SH-SY5Y (cell line): ENCODE results near the gene ACOT11.

Experiments
- GATA2 ChIP-seq: IDR thresholded peaks from 2 replicates; pipeline ENCODE4 v1.6.1; 2011; ENCODE audit warnings: mild to moderate bottlenecking, low read depth, low read length
- GATA3 ChIP-seq: IDR thresholded peaks from 2 replicates; pipeline ENCODE4 v1.6.1; 2011; ENCODE audit warnings: low read depth, mild to moderate bottlenecking, low read length, moderate library complexity

The ACOT11 gene

DNA sequence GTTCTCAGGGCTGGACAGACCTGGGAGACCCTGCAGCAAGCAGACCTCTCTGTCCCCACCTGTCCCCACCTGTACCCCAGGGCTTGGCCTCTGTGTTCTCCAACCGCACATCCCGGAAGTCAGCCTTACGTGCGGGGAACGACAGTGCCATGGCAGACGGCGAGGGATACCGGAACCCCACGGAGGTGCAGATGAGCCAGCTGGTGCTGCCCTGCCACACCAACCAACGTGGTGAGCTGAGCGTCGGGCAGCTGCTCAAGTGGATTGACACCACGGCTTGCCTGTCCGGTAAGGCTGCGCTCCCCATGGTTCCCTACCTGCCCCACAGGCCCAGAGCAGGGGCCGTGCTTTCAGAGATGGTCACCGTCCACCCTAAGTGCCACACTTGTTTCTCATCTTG lies 36.5 kb downstream of the ACOT11 start:
- TF ChIP-seq GATA3 (no peak), GATA2 (no peak)

DNA sequence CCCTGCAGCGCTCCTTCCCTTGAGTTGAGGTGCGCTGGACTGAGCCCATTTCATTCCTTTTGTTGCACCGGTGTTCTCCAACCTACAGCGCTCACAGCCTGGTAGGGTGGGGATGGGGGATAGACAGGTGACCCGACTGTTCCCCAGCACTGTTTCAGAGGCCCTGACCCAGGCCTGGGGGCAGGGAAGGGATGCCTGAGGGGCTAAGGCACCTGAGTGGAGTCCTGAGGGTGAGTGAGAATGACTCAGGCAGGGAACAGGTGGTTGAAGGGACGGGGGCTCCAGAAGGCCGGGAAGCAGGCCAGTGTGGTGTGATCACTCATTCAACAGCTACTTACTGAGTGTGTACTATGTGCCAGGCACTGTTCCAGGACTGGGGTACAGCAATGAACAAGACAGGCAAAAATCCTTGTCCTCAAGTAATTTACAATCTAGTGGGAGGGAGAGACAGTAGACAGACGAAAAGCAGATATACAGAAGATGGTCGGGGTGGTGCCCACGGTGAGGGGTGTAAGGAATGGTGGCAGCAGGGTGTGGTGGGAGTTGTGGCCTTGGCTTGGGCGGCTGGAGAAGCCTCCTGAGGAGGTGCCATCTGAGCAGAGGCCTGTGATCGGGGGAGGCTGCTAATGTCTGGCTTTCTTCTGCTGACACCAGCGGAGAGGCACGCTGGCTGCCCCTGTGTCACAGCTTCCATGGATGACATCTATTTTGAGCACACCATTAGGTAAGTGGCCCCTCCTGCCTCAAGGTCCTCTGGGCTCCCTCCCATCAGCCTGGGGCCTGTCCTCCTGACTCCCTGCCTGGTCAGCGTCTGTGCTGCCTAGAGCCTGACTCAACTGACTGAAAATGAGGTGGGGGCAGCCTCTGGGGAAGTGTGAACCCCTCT lies 37.4 kb downstream of the ACOT11 start:
- no peak for TF ChIP-seq GATA3
- TF ChIP-seq GATA2: no peak

DNA sequence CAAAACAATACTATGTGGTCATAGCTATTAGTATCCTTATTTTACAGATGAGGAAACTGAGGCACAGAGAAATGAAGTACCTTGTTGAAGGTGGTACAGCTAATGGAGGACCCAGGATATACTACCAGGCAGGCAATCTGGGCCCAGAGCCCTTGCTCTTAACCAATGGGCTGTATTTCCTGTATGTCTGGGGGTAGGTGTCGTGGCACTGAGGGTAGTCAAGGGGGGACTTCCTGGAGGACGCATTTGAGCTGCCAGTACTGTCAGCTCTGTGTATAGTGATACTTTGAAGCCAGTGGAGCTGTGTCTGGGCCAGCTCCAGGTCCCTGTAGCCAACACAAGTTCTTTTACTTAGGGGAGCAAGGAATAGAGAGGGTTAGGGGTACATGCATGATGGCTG lies 40.3 kb downstream of the ACOT11 start:
- TF ChIP-seq GATA3 (no peak), GATA2 (no peak)

DNA sequence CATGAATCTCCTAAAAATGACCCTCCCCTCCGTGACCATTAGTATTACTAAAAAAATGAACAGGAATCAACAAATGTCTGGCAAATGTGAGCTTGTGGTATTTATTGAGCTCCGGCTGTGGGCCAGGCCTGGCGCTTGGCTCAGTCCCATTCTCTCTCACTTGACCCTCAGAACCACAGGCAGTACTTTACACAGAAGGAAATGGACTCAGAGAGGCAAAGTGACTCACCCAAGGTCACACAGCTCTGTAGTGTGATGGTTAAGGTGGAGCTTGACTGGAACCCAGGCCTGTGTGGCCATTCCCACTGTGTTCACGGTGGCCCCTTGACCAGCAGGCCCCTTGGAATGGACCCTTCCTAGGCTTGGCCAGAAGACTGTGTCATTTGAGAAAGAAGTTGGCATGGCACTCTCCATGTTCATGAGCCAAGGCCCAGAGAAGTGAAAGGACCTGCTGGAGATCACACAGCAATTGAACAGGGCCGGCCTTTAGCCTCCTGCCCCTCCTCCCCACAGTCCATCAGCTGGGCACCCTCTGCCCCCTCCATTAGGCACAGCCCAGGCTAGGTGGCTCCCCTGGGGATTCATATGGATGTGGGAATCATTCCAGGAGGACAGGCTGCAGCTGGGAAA lies 43.2 kb downstream of the ACOT11 start:
- TF ChIP-seq GATA3 (no peak), GATA2 (no peak)

DNA sequence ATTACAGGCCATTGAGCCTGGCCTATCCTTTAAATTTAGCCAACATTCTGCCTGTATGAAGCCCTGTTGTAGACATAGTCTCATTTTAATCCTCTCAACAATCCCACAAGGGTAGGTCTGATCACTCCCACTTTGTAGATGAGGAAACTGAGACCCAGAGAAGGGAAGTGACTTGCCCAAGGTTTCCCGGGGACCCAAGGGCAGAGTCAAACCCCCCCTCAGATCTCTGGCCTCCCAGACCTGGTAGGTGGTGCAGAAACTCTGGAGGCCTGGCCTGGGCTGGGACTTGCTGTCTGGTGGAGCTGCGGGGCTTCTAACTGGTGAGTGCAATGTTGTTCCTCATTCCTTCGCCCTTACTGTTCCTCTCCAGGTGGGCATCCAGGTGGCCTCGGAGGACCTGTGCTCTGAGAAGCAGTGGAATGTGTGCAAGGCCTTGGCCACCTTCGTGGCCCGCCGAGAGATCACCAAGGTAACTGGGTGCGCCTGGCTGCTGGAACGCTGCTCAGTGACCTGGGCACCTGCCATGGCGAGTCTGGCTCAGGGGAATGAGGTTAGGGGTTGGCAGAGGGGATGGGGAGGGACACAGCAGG lies 45.6 kb downstream of the ACOT11 start:
- no peak for TF ChIP-seq GATA3
- TF ChIP-seq GATA2: no peak

DNA sequence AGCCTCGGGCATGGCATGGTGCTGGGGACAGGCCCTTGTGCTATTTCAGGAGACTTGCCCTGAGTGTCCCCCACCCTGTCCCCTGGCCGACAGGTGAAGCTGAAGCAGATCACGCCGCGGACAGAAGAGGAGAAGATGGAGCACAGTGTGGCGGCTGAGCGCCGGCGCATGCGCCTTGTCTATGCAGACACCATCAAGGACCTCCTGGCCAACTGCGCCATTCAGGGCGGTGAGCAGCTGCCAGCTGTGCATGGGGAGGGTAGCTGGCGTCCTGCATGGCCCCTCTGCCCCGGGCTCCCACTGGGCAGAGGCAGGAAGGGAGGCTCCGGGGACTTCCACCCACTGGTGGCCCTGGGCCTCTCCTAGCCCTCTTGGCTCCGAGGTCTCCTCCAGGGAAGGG lies 46.4 kb downstream of the ACOT11 start:
- TF ChIP-seq GATA2 (no peak), GATA3 (no peak)

DNA sequence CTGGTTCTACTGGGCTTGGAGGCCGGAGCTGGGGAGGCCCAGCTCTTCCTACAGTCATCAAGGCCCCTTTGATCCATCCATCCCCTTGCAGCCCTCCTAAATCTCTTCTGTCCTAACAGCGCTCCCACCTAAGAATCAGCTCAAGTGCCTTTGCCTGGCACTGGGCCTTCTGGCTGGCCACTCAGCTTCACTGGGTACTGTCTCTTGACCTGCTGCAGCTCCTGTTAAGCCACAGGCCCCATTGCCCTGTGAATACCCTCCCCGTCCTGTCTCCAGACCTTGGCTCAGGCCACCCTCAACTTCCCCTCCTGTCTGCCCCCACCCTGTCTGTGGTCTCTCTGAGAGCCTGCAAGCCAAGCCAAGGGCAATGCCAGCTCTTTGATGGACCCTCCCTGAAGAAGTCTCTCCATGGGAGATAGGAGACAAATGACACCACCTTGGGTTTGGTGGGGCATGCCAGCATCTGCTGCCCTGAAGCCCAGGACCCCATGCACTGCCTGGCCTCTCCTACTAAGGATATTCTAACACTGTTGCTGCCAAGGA lies 48.0 kb downstream of the ACOT11 start:
- no peak for TF ChIP-seq GATA3
- TF ChIP-seq GATA2: no peak

DNA sequence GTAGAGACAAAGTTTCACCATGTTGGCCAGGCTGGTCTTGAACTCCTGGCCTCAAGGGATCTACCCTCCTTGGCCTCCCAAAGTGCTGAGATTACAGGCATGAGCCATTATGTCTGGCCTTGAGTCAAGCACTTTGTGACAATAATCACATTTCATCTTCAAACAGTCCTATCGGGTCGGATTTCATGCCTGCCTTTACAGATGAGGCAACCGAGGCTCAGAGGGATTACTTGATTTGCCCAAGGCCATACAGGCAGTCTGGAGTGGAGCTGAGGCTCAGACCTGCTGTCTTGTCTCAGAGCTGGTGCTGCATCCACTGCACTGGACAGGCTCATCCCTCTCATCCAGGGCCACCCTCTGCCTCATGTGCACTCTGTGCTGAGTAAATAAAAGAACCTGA lies 48.7 kb downstream of the ACOT11 start:
- no peak for TF ChIP-seq GATA2
- no peak for TF ChIP-seq GATA3

DNA sequence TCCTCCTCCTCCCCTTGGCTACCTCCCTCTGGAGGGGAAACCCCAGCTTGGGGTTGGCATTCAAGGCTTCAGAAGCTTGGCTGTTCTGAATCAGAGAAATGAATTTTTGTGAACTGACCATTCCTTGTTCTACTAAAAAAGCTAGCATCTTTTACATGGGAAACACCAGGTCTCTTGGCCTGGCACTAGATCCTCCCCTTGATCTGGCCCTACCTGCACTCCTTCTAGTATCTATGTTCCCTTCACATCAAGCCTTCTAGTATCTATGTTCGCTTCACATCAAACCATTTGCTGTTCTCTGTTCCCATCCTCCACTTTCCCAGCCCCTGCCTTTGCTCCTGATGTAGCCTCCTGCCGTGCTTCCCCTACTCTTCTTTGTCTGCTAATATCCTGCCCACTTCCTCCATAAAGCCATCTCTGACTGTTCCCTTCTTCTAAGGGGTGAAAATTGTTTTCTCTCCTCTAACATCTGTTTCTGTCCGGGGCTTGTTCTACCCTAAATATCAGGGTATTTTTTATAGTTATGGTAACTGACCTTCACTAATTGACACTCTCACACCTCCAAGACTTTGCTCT lies 49.5 kb downstream of the ACOT11 start:
- TF ChIP-seq GATA2 (no peak), GATA3 (no peak)

DNA sequence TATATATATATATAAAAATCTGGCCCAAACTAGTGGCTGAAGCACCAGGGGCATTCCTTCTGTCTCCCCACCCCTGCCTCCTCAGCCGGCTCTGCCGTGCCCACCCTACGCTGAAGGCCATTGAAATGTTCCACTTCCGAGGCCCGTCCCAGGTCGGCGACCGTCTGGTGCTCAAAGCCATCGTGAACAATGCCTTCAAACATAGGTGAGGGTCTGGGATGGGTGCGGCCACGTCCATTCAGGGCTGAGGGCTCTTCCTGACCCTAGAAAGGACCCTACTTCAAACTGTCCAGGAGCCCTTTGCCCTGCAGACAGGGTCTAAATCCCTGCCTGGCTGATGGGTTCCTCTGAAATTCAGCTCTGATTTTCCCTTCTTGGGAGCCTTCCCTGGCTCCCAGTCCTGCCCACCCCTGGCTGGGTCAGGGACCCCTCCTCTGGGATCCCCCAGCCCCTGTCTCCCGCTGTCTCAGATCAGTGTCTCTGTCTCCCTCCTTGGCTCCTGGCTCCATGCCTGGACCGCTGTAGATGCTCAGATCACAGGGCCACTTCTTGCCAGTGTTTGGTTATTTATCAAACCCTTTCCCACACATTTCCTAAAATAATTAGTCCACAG lies 51.3 kb downstream of the ACOT11 start:
- TF ChIP-seq GATA2 (no peak), GATA3 (no peak)

DNA sequence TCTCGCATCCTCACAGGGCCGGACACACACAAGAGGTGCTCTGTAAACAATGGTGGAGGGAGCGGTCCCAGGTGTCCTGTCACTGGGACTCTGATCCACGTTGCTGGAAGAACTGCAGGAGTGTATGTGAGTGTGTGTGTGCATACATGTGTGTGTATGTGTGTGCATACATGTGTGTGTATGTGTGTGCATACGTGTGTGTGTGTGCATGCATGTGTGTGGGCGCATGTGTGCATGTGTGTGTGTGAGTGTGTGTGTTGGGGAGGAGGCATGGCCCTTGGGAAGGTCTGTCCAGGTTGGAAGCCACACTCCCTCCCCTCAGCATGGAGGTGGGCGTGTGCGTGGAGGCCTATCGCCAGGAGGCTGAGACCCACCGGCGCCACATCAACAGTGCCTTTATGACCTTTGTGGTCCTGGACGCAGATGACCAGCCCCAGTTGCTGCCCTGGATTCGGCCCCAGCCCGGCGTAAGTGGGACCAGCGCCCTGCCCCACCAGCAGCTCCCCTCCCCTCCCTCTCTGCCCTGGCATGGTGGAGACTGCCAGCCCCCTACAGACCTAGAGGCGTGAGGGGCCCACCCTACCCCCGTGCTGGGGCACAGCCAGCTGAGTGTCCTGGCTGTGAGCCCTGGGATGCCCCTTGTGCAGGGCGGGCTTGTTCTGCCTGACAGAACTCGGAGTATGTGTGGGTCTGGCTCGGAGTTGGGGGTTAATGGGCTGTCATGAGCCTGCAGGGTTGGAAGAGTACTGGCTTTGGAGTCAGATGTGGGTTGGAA lies 53.1 kb downstream of the ACOT11 start:
- TF ChIP-seq GATA3 (no peak), GATA2 (no peak)

DNA sequence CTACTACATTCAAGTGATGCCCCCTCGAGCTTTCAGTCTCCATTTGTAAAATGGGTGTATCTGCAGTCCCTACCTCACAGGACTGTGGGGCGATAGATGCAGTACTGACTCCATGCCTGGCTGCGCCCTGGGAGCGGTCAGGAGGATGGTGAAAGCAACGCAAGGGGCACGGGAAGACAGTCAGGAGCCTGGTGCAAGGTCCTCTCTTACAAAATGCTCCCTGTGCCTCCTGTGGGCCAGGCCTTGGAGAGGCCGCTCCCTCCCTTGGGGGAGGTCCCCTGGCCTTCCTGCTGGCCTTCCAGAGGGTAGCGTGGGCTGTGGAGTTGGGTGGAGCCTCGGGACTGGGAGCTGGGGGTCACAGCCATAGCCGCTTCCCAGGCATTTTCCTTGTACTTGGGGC lies 53.7 kb downstream of the ACOT11 start:
- TF ChIP-seq GATA3 (no peak), GATA2 (no peak)

DNA sequence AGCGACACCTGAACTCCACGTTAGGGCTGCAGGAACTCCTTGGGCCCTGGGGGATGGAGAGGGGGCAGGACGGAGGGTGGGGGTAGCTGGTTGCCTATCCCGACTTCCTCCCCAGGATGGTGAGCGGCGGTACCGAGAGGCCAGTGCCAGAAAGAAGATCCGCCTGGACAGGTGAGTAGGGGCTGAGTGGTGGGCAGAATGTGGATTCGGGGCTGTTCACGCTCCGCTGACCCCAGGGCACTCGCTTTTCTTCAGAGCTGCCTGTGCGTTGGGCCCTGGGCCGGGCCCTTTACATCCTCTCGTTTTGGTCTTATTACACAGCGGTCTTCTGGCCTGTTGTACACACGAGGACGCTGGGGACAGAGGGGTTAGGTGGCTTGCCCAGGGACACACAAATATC lies 54.5 kb downstream of the ACOT11 start:
- no peak for TF ChIP-seq GATA2
- no peak for TF ChIP-seq GATA3
